ENCODE results near the gene PRICKLE4. TPM values are rescaled to one million over a fixed set of nuclear protein-coding genes. Genes with fewer than 3 reads are reported as not detected.

PRICKLE4 gene
- total and polyA plus RNA-seq, 2 of the 13 experiments (the other 11 are each of a cell fraction or from before 2014, with no cell fraction given), result 0.92 to 1.2 TPM

GRCh38 chr6:41734666-41735426, 45.7 kb upstream of the PRICKLE4 start (continued):
- TF ChIP-seq PRDM4 (CRISPR knock-in tag; IDR thresholded peaks at IDR 0.05; ENCODE audit: borderline replicate concordance) (no peak), ZNF335 (CRISPR knock-in tag; IDR thresholded peaks at IDR 0.05) (no peak), ATF6 (CRISPR knock-in tag; conservative IDR thresholded peaks at IDR 0.05) (no peak), ZFP1 (CRISPR knock-in tag; IDR thresholded peaks at IDR 0.05) (no peak), ZSCAN21 (CRISPR knock-in tag; IDR thresholded peaks at IDR 0.05; ENCODE audit: borderline replicate concordance) (no peak), GMEB2 (CRISPR knock-in tag; IDR thresholded peaks at IDR 0.05; ENCODE audit: low read depth) (no peak), MZF1 (CRISPR knock-in tag; IDR thresholded peaks at IDR 0.05; ENCODE audit: borderline replicate concordance) (no peak), ZNF552 (CRISPR knock-in tag; IDR thresholded peaks at IDR 0.05; ENCODE audit: borderline replicate concordance) (no peak; the same call in 1 of the 2 replicates), ZNF678 (CRISPR knock-in tag; IDR thresholded peaks at IDR 0.05) (no peak), ZNF614 (CRISPR knock-in tag; IDR thresholded peaks at IDR 0.05; ENCODE audit: borderline replicate concordance) (peak; percentile 13; the same call in 1 of the 2 replicates), ZZZ3 (CRISPR knock-in tag; IDR thresholded peaks at IDR 0.05; ENCODE audit: borderline replicate concordance) (no peak), NCOR1 (IDR thresholded peaks at IDR 0.05; ENCODE audit: borderline replicate concordance, low read length) (no peak), RORA (CRISPR knock-in tag; IDR thresholded peaks at IDR 0.05) (no peak), ZNF30 (CRISPR knock-in tag; IDR thresholded peaks at IDR 0.05) (no peak), CREBL2 (CRISPR knock-in tag; IDR thresholded peaks at IDR 0.05; ENCODE audit: borderline replicate concordance) (no peak), ZBTB34 (CRISPR knock-in tag; IDR thresholded peaks at IDR 0.05) (no peak), MIER2 (CRISPR knock-in tag; IDR thresholded peaks at IDR 0.05) (no peak), BHLHE40 (IDR thresholded peaks at IDR 0.05; ENCODE audit: low read length) (no peak), SP5 (CRISPR knock-in tag; IDR thresholded peaks at IDR 0.05; ENCODE audit: borderline replicate concordance, low read depth) (no peak), LCORL (IDR thresholded peaks at IDR 0.05) (no peak), LCORL (CRISPR knock-in tag; IDR thresholded peaks at IDR 0.05) (peak; percentile 58; the same call in 1 of the 2 replicates), SIX1 (CRISPR knock-in tag; IDR thresholded peaks at IDR 0.05; ENCODE audit: borderline replicate concordance) (no peak), ZFP36L1 (CRISPR knock-in tag; IDR thresholded peaks at IDR 0.05) (no peak), ZNF543 (CRISPR knock-in tag; IDR thresholded peaks at IDR 0.05) (no peak)

Data from HepG2 (cell line).